ENCODE measurements around the gene ANKHD1. TPM values are rescaled to one million over a fixed set of nuclear protein-coding genes. Genes with fewer than 3 reads are reported as not detected.

ANKHD1 gene
- total RNA-seq, 4 donors from 2014 or later = 148 to 362 (median 168) TPM

GRCh38 chr5:140549237-140550144 is 147.9 kb downstream of the ANKHD1 start:
- Histone ChIP-seq H3K27me3 (no peaks in the 10 kb centered on the region), H3K9me3 (no peaks in the 10 kb centered on the region), H3K27ac (peak overlapping the region; percentile 97), H3K4me3 (no peak overlapping the region), H3K4me1 (peaks cover 44% of the 10 kb centered on the region), H3K36me3 (peaks cover 34% of the 10 kb centered on the region)
- TF ChIP-seq POLR2AphosphoS5 (IDR thresholded peaks at IDR 0.05) = no peak
- no peak for TF ChIP-seq EP300 (IDR thresholded peaks at IDR 0.05)
- TF ChIP-seq POLR2A (IDR thresholded peaks at IDR 0.05) = no peak
- no peak for TF ChIP-seq CTCF (IDR thresholded peaks at IDR 0.05)
- 56% methylated on average over 2 of the region's 3 CpGs for WGBS
- DNase-seq (ENCODE audit: low spot score in 2 of 2) = peak; percentile 69 to 82

GRCh38 chr5:140550147-140551079 is 148.8 kb downstream of the ANKHD1 start:
- Histone ChIP-seq H3K4me1 (peaks cover 53% of the 10 kb centered on the region), H3K36me3 (peaks cover 32% of the 10 kb centered on the region), H3K27me3 (no peaks in the 10 kb centered on the region), H3K4me3 (no peak overlapping the region), H3K9me3 (no peaks in the 10 kb centered on the region), H3K27ac (no peak overlapping the region)
- 86% methylated on average over 10 of the region's 11 CpGs for WGBS
- DNase-seq (ENCODE audit: low spot score in 2 of 2) = peak in 1 of 2 donors; percentile 70
- TF ChIP-seq CTCF (IDR thresholded peaks at IDR 0.05) (no peak), POLR2AphosphoS5 (IDR thresholded peaks at IDR 0.05) (no peak), POLR2A (IDR thresholded peaks at IDR 0.05) (no peak), EP300 (IDR thresholded peaks at IDR 0.05) (no peak)

- H3K4me3 ChIP-seq = no peak overlapping the region
- H3K27ac ChIP-seq = no peak overlapping the region
- no peak for TF ChIP-seq EP300 (IDR thresholded peaks at IDR 0.05)
- no peak for TF ChIP-seq POLR2AphosphoS5 (IDR thresholded peaks at IDR 0.05)
- no peak for TF ChIP-seq POLR2A (IDR thresholded peaks at IDR 0.05)
- TF ChIP-seq CTCF (IDR thresholded peaks at IDR 0.05) = no peak
- peaks cover 32% of the 10 kb centered on the region for H3K36me3 ChIP-seq
- DNase-seq (ENCODE audit: low spot score in 2 of 2) = no peak
- no peaks in the 10 kb centered on the region for H3K9me3 ChIP-seq
- peaks cover 62% of the 10 kb centered on the region for H3K4me1 ChIP-seq
- WGBS = 75% methylated on average over 4 of the region's 4 CpGs
- no peaks in the 10 kb centered on the region for H3K27me3 ChIP-seq
These were observed 150.2 kb downstream of the ANKHD1 start for GRCh38 chr5:140551872-140552271.

GRCh38 chr5:140553657-140554056 is 152.0 kb downstream of the ANKHD1 start:
- WGBS = 78% methylated on average over 2 of the region's 2 CpGs
- H3K4me1 ChIP-seq = peaks cover 48% of the 10 kb centered on the region
- no peak overlapping the region for H3K4me3 ChIP-seq
- H3K27ac ChIP-seq = no peak overlapping the region
- no peaks in the 10 kb centered on the region for H3K9me3 ChIP-seq
- TF ChIP-seq POLR2A (IDR thresholded peaks at IDR 0.05) (no peak), POLR2AphosphoS5 (IDR thresholded peaks at IDR 0.05) (no peak), EP300 (IDR thresholded peaks at IDR 0.05) (no peak), CTCF (IDR thresholded peaks at IDR 0.05) (no peak)
- no peak for DNase-seq (ENCODE audit: low spot score in 2 of 2)
- H3K27me3 ChIP-seq = no peaks in the 10 kb centered on the region
- H3K36me3 ChIP-seq = peaks cover 32% of the 10 kb centered on the region
